K562 (cell line): Measurements from ENCODE around the gene SFXN2. TPM values are rescaled to one million over a fixed set of nuclear protein-coding genes. Genes with fewer than 3 reads are reported as not detected.

Source experiments
- MAFK ChIP-seq: IDR thresholded peaks from 2 replicates; pipeline ENCODE4 v1.6.1; 2011; ENCODE audit warnings: low read length, improper control_type of control experiment
- MXI1 ChIP-seq: IDR thresholded peaks from 2 replicates; pipeline ENCODE4 v1.6.1; 2011; ENCODE audit warnings: low read depth, mild to moderate bottlenecking, improper control_type of control experiment, low read length
- NONO ChIP-seq, 2 experiments: fragments of 200-400 bp in 1 of 2; fragments of 450-650 bp in 1 of 2; formaldehyde crosslinking in 1 of 2; IDR thresholded peaks; 2 replicates each; pipeline ENCODE4 v1.6.1; 2017; ENCODE audit warnings: low read depth in 2 of 2, mild to moderate bottlenecking in 2 of 2, moderate library complexity in 2 of 2, low read length in 1 of 2
- RAD21 ChIP-seq, 2 experiments: fragments of 250-450 bp in 1 of 2; fragments of 450-650 bp in 1 of 2; sonication (Bioruptor Pico) in 1 of 2; formaldehyde crosslinking in 1 of 2; IDR thresholded peaks in 1 of 2; conservative IDR thresholded peaks in 1 of 2; 2 replicates each; pipeline versions ENCODE4 v1.4.0 to v1.8.0; 2020 to 2022; ENCODE audit warnings: mild to moderate bottlenecking in 2 of 2, moderate library complexity in 1 of 2
- RBM17 ChIP-seq: fragments of 200-400 bp; formaldehyde crosslinking; IDR thresholded peaks from 2 replicates; pipeline ENCODE4 v1.6.1; 2017; ENCODE audit warnings: low read depth, mild to moderate bottlenecking, low read length, borderline replicate concordance
- TEAD4 ChIP-seq, 2 experiments: sonication (generic) in 1 of 2; formaldehyde crosslinking in 1 of 2; IDR thresholded peaks; 2 replicates each; pipeline versions ENCODE4 v1.6.1 to v1.8.0; 2012 to 2022; ENCODE audit warnings: borderline replicate concordance in 1 of 2, inconsistent platforms in 1 of 2, low read length in 1 of 2, mild to moderate bottlenecking in 1 of 2, missing genetic modification reagents in 1 of 2
- polyA plus RNA-seq, 8 experiments: library from polyadenylated mRNA; depleted of rRNA in 4 of 8; stranded (reverse) in 5 of 8; unstranded in 3 of 8; fragments of >200 nt; fragmentation: Nextera tagmentation in 2 of 8; fragmentation: Illumina TruSeq in 1 of 8; extraction: Ambion mirVana in 2 of 8; extraction: Trizol in 1 of 8; gene quantifications; 2 replicates each; pipeline versions ENCODE4 v1.2.1 to v1.2.3, GENCODE V29; 2011 to 2014; ENCODE audit warnings: inconsistent platforms in 1 of 8, missing spikeins in 1 of 8
- total RNA-seq, 7 experiments: library from RNA; depleted of rRNA in 6 of 7; stranded (reverse); fragments of >200 nt in 6 of 7; fragmentation: Illumina TruSeq in 2 of 7; extraction: Trizol in 2 of 7; gene quantifications; 2 replicates each; pipeline versions ENCODE4 v1.2.1 to v1.2.3, GENCODE V29; 2011 to 2021; ENCODE audit warnings: low replicate concordance in 1 of 7
- TF ChIP-seq, protein P1 (sequence below): IDR thresholded peaks from 2 replicates; pipeline ENCODE4 v1.6.1; 2014; ENCODE audit warnings: antibody characterized with exemption
- TF ChIP-seq, protein P2 (sequence below): fragments of 450-650 bp; IDR thresholded peaks from one replicate; pipeline ENCODE4 v1.6.1; 2018; ENCODE audit warnings: mild to moderate bottlenecking, moderate library complexity; ENCODE audit not compliant: partially characterized antibody
- TF ChIP-seq, protein P3 (sequence below): sonication (generic); formaldehyde crosslinking; IDR thresholded peaks from 2 replicates; pipeline ENCODE4 v1.8.1; 2023; ENCODE audit warnings: missing genetic modification reagents, mild to moderate bottlenecking, borderline replicate concordance
- TF ChIP-seq, protein P4 (sequence below): fragments of 250-450 bp; sonication (Bioruptor Pico); IDR thresholded peaks from 2 replicates; pipeline ENCODE4 v1.8.0; 2022; ENCODE audit warnings: moderate library complexity, mild to moderate bottlenecking, inconsistent platforms

Gene SFXN2
- total and polyA plus RNA-seq, 9 of the 15 experiments (the other 6 are each of a cell fraction or from before 2014, with no cell fraction given) = 7.3 to 23.8 (median 15.7) TPM

DNA sequence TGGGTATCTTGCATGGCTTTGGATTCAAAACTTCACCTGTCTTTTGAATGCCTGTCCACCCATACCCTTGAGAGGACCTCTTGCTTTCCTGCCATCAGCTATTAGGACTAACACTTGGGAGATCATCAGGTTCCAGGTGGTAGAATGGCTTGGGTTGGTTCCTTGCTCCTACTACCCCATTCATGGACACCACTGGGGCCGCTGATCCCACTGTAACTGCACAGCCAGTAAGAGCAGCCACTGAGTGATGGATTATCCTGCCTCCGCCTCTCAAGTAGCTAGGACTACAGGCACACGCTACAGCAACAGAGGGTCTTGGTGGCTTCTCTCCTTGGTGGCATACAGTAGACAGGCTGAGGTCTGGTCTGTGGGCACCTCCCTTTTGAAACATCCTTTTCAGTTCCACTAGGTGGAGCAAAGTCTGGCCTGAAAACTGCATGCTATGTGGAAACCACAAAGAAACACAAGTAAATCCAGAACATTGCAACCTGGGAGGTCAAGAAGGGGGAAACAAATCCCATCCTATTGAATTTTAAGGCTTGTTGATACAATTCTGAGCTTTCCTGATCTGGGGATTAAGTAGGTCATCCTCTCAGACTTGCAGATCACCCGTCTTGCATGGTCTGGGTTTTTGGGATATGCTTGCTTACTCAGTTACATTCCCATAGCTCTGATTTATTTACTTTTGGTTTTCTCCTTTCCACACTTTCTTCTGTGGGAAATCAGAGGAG lies 38.7 kb downstream of the SFXN2 start (continued):
- TF ChIP-seq NONO (IDR thresholded peaks at IDR 0.05; ENCODE audit: low read depth in 2 of 2, low read length in 1 of 2) (no peak), MAFK (0 out of 2 replicates have a peak, but pooled peaks have one; percentile 9), TEAD4 (IDR thresholded peaks at IDR 0.05; ENCODE audit: low read length) (0 out of 2 replicates have a peak, but pooled peaks have one; percentile 7), TEAD4 (CRISPR knock-in tag; IDR thresholded peaks at IDR 0.05; ENCODE audit: borderline replicate concordance) (no peak), RBM17 (no peak), RAD21 (CRISPR knock-in tag; conservative IDR thresholded peaks at IDR 0.05 in 1 of 2, IDR thresholded peaks at IDR 0.05 in 1 of 2) (peak; percentile 39 to 66), MXI1 (no peak)
- TF ChIP-seq, protein P1, sequence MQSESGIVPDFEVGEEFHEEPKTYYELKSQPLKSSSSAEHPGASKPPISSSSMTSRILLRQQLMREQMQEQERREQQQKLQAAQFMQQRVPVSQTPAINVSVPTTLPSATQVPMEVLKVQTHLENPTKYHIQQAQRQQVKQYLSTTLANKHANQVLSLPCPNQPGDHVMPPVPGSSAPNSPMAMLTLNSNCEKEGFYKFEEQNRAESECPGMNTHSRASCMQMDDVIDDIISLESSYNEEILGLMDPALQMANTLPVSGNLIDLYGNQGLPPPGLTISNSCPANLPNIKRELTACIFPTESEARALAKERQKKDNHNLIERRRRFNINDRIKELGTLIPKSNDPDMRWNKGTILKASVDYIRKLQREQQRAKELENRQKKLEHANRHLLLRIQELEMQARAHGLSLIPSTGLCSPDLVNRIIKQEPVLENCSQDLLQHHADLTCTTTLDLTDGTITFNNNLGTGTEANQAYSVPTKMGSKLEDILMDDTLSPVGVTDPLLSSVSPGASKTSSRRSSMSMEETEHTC = no peak
- TF ChIP-seq, protein P2, sequence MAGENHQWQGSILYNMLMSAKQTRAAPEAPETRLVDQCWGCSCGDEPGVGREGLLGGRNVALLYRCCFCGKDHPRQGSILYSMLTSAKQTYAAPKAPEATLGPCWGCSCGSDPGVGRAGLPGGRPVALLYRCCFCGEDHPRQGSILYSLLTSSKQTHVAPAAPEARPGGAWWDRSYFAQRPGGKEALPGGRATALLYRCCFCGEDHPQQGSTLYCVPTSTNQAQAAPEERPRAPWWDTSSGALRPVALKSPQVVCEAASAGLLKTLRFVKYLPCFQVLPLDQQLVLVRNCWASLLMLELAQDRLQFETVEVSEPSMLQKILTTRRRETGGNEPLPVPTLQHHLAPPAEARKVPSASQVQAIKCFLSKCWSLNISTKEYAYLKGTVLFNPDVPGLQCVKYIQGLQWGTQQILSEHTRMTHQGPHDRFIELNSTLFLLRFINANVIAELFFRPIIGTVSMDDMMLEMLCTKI = no peak
- TF ChIP-seq, protein P3, sequence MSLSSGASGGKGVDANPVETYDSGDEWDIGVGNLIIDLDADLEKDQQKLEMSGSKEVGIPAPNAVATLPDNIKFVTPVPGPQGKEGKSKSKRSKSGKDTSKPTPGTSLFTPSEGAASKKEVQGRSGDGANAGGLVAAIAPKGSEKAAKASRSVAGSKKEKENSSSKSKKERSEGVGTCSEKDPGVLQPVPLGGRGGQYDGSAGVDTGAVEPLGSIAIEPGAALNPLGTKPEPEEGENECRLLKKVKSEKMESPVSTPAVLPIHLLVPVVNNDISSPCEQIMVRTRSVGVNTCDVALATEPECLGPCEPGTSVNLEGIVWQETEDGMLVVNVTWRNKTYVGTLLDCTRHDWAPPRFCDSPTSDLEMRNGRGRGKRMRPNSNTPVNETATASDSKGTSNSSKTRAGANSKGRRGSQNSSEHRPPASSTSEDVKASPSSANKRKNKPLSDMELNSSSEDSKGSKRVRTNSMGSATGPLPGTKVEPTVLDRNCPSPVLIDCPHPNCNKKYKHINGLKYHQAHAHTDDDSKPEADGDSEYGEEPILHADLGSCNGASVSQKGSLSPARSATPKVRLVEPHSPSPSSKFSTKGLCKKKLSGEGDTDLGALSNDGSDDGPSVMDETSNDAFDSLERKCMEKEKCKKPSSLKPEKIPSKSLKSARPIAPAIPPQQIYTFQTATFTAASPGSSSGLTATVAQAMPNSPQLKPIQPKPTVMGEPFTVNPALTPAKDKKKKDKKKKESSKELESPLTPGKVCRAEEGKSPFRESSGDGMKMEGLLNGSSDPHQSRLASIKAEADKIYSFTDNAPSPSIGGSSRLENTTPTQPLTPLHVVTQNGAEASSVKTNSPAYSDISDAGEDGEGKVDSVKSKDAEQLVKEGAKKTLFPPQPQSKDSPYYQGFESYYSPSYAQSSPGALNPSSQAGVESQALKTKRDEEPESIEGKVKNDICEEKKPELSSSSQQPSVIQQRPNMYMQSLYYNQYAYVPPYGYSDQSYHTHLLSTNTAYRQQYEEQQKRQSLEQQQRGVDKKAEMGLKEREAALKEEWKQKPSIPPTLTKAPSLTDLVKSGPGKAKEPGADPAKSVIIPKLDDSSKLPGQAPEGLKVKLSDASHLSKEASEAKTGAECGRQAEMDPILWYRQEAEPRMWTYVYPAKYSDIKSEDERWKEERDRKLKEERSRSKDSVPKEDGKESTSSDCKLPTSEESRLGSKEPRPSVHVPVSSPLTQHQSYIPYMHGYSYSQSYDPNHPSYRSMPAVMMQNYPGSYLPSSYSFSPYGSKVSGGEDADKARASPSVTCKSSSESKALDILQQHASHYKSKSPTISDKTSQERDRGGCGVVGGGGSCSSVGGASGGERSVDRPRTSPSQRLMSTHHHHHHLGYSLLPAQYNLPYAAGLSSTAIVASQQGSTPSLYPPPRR (CRISPR knock-in tag) = no peak
- TF ChIP-seq, protein P4, sequence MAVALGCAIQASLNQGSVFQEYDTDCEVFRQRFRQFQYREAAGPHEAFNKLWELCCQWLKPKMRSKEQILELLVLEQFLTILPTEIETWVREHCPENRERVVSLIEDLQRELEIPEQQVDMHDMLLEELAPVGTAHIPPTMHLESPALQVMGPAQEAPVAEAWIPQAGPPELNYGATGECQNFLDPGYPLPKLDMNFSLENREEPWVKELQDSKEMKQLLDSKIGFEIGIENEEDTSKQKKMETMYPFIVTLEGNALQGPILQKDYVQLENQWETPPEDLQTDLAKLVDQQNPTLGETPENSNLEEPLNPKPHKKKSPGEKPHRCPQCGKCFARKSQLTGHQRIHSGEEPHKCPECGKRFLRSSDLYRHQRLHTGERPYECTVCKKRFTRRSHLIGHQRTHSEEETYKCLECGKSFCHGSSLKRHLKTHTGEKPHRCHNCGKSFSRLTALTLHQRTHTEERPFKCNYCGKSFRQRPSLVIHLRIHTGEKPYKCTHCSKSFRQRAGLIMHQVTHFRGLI (CRISPR knock-in tag) = no peak
